Sigmoid colon (tissue), 4 donors: Measurements from ENCODE around the gene IGFBP3.

Experiments
- POLR2AphosphoS5 ChIP-seq, 4 donors: sonication (generic); formaldehyde crosslinking; IDR thresholded peaks; one replicate each; pipeline ENCODE4 v1.6.1; 2017; ENCODE audit warnings: antibody characterized with exemption in 4 of 4
- TF ChIP-seq, protein P1 (sequence below), 4 experiments: fragments of 450-650 bp in 3 of 4; fragments of 200-600 bp in 1 of 4; IDR thresholded peaks; one replicate each; pipeline ENCODE4 v1.5.1; 2016 to 2019; ENCODE audit warnings: antibody characterized with exemption in 4 of 4, mild to moderate bottlenecking in 3 of 4, moderate library complexity in 2 of 4

DNA sequence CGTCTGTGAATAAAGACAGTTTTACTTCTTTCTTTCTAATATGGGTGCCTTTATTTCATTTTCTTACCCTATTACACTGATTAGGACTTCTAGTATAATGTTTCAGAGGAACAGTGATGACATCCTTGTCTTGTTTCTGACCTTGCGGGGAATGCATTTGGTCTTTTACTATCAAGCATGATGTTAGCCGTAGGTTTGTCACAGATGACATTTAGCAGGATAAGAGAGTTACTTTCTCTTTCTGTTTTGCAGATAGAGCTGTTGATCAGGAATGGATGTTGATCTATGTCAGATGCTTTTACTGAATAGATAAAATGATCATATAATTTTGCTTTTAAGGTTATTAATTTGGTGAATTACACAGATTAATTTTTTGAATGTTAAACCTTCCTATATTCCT lies 6.6 kb upstream of the IGFBP3 start:
- TF ChIP-seq, protein P1, sequence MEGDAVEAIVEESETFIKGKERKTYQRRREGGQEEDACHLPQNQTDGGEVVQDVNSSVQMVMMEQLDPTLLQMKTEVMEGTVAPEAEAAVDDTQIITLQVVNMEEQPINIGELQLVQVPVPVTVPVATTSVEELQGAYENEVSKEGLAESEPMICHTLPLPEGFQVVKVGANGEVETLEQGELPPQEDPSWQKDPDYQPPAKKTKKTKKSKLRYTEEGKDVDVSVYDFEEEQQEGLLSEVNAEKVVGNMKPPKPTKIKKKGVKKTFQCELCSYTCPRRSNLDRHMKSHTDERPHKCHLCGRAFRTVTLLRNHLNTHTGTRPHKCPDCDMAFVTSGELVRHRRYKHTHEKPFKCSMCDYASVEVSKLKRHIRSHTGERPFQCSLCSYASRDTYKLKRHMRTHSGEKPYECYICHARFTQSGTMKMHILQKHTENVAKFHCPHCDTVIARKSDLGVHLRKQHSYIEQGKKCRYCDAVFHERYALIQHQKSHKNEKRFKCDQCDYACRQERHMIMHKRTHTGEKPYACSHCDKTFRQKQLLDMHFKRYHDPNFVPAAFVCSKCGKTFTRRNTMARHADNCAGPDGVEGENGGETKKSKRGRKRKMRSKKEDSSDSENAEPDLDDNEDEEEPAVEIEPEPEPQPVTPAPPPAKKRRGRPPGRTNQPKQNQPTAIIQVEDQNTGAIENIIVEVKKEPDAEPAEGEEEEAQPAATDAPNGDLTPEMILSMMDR (IDR thresholded peaks at IDR 0.05) = no peak
- TF ChIP-seq POLR2AphosphoS5 (IDR thresholded peaks at IDR 0.05) = no peak
